Endothelial cell of umbilical vein (primary cell): ENCODE measurements around the gene TRIM14.

Experiments
- CTCF ChIP-seq, 2 donors: IDR thresholded peaks; 1 replicate in 1 of 2; 2 replicates in 1 of 2; pipeline ENCODE4 v1.5.1; 2011; ENCODE audit warnings: low read length in 2 of 2, mild to moderate bottlenecking in 2 of 2, moderate library complexity in 2 of 2, control low read depth in 1 of 2, inconsistent platforms in 1 of 2, low read depth in 1 of 2; ENCODE audit not compliant: insufficient read depth in 1 of 2; ENCODE audit errors: extremely low read depth in 1 of 2
- POLR2A ChIP-seq: IDR thresholded peaks from 2 replicates; pipeline ENCODE4 v1.6.1; 2012; ENCODE audit warnings: low read depth, mild to moderate bottlenecking, control low read depth, low read length

GRCh38 chr9:98140503-98140902 lies 21.5 kb upstream of the TRIM14 start:
- TF ChIP-seq CTCF (IDR thresholded peaks at IDR 0.05; ENCODE audit: extremely low read depth in 1 of 2, insufficient read depth in 1 of 2, low read depth in 1 of 2, low read length in 2 of 2), result no peak
- TF ChIP-seq POLR2A, result no peak
